HepG2 (cell line): ENCODE results near the gene BBOX1.

Source experiments
- GFI1 ChIP-seq: sonication (generic); formaldehyde crosslinking; IDR thresholded peaks from 2 replicates; pipeline ENCODE4 v1.5.0; 2020; ENCODE audit warnings: missing genetic modification reagents, mild to moderate bottlenecking, borderline replicate concordance
- MAFK ChIP-seq, 2 experiments: IDR thresholded peaks in 1 of 2; conservative IDR thresholded peaks in 1 of 2; 2 replicates each; pipeline ENCODE4 v1.6.1; 2011; ENCODE audit warnings: improper control_type of control experiment in 2 of 2, low read length in 2 of 2
- POLR2A ChIP-seq, 2 experiments: IDR thresholded peaks; 2 replicates each; pipeline ENCODE4 v1.6.1; 2011; ENCODE audit warnings: low read depth in 2 of 2, low read length in 2 of 2, mild to moderate bottlenecking in 1 of 2, moderate library complexity in 1 of 2; ENCODE audit not compliant: insufficient read depth in 1 of 2
- RBFOX2 ChIP-seq: fragments of 200-400 bp; formaldehyde crosslinking; IDR thresholded peaks from 2 replicates; pipeline ENCODE4 v1.6.1; 2017; ENCODE audit warnings: low read depth, mild to moderate bottlenecking, low read length
- ZNF24 ChIP-seq: fragments of 450-650 bp; IDR thresholded peaks from 2 replicates; pipeline ENCODE4 v1.6.1; 2017; ENCODE audit warnings: antibody characterized with exemption, mild to moderate bottlenecking
- ZSCAN29 ChIP-seq: sonication (generic); formaldehyde crosslinking; conservative IDR thresholded peaks from 2 replicates; pipeline ENCODE4 v1.4.0; 2020; ENCODE audit warnings: mild to moderate bottlenecking, missing genetic modification reagents

DNA sequence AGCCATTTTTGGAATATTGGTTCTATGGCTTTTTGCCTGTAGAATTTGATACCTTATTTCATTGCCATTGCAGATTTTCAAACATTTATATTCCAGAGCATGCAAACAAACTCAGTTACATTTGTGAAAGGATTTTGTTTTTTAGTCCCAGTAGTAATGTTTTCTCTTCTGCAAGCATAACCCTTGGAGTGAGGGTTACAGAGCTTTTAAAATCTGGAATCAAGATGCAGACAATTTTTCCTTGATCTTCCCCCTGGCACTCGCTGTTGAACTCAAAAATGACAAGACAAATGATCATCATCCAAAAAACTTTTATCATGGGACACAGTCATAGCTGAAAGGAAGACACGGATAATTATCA lies 20.8 kb downstream of the BBOX1 start:
- TF ChIP-seq POLR2A (IDR thresholded peaks at IDR 0.05; ENCODE audit: insufficient read depth in 1 of 2, low read depth in 2 of 2, low read length in 2 of 2) = no peak
- no peak for TF ChIP-seq ZNF24
- no peak for TF ChIP-seq GFI1 (CRISPR knock-in tag)
- no peak for TF ChIP-seq RBFOX2
- TF ChIP-seq MAFK (conservative IDR thresholded peaks at IDR 0.05 in 1 of 2, IDR thresholded peaks at IDR 0.05 in 1 of 2; ENCODE audit: low read length in 2 of 2) = no peak
- TF ChIP-seq ZSCAN29 (CRISPR knock-in tag) = no peak
